Colonic mucosa (tissue), 4 donors: ENCODE data around the gene SAMD4A. TPM values are rescaled to one million over a fixed set of nuclear protein-coding genes. Genes with fewer than 3 reads are reported as not detected.

ENCODE experiments used
- DNase-seq: peaks from one replicate; pipeline ENCODE4 v3.0.0-alpha.2; 2020
- H3K27ac ChIP-seq: fragments of 200-600 bp; one replicate; pipeline ENCODE4 v1.8.0; 2021
- H3K27me3 ChIP-seq: fragments of 200-600 bp; one replicate; pipeline ENCODE4 v1.8.0; 2021
- H3K36me3 ChIP-seq: fragments of 200-600 bp; one replicate; pipeline ENCODE4 v1.8.0; 2021
- H3K4me1 ChIP-seq: fragments of 200-600 bp; one replicate; pipeline ENCODE4 v1.8.0; 2021; ENCODE audit warnings: mild to moderate bottlenecking
- H3K4me3 ChIP-seq: fragments of 200-600 bp; one replicate; pipeline ENCODE4 v1.8.0; 2021
- H3K9ac ChIP-seq, 2 donors: one replicate each; pipeline ENCODE4 v1.7.0; 2013; ENCODE audit warnings: control low read depth in 2 of 2, low read depth in 2 of 2, low read length in 2 of 2
- H3K9me3 ChIP-seq: fragments of 200-600 bp; one replicate; pipeline ENCODE4 v1.8.0; 2021
- intact Hi-C: fragments of 100-400 bp; cut with DNase I; formaldehyde crosslinking; loops from one replicate; pipeline ENCODE4 v1.14.1; 2022
- total RNA-seq, 2 donors: library from RNA; stranded (reverse); fragmentation: NEBNext Ultra II Directional in 1 of 2; extraction: Animal tissue kit (Norgen Biotek cat#: 25700) in 1 of 2; gene quantifications; one replicate each; pipeline ENCODE4 v1.2.1, GENCODE V29; 2021
- TF ChIP-seq, protein P1 (sequence below): fragments of 200-600 bp; IDR thresholded peaks from one replicate; pipeline ENCODE4 v1.8.0; 2022; ENCODE audit warnings: antibody characterized with exemption, mild to moderate bottlenecking
- donor health status: healthy.
- donor health status: DM: no; HTN: no; CAD: no.
- donor health status: DM: no; HTN: no; CAD: no.

SAMD4A gene
- total RNA-seq, 2 donors from 2014 or later, result 5.6 to 31.3 TPM

DNA sequence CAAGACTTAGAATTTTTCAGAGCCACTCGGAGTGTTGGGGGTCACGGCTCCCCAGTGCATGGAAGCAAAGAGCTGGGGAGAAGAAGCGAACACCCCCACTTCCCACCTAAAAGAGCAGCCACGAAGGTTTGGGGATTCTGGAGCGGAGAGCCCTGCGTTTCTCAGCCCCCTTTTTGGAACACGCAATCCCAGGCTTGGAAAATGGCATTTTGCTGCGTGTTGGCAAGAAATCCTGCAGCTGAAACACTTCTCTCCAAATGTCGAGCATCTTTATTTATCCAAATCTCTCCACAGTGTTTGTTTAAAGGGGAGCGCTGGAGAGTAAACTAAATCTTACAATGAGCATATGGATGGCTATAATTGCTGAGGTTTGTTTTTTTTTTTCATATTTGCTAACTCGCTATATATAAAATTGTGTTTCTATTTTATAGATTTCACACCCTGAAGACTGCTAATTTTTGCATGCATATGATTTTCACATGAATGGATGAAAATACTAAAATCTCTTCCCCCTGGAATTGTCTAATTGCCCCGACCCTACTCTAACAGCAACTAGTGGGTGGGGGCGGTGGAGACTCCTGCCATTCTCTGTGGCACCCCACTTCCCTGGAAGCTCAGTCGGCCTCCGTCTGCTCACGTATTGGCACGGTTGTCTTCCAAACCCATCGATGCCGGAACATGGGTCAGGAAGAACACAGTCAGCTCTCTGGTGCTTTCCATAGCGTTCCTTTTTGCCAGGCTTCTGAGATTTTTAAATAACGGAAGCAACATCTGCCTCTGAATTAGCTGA lies 215.2 kb downstream of the SAMD4A start:
- Histone ChIP-seq H3K9ac (no peak overlapping the region), H3K27me3 (no peaks in the 10 kb centered on the region), H3K4me3 (no peak overlapping the region), H3K4me1 (no peaks in the 10 kb centered on the region), H3K36me3 (no peaks in the 10 kb centered on the region), H3K9me3 (no peaks in the 10 kb centered on the region), H3K27ac (no peak overlapping the region)
- TF ChIP-seq, protein P1, sequence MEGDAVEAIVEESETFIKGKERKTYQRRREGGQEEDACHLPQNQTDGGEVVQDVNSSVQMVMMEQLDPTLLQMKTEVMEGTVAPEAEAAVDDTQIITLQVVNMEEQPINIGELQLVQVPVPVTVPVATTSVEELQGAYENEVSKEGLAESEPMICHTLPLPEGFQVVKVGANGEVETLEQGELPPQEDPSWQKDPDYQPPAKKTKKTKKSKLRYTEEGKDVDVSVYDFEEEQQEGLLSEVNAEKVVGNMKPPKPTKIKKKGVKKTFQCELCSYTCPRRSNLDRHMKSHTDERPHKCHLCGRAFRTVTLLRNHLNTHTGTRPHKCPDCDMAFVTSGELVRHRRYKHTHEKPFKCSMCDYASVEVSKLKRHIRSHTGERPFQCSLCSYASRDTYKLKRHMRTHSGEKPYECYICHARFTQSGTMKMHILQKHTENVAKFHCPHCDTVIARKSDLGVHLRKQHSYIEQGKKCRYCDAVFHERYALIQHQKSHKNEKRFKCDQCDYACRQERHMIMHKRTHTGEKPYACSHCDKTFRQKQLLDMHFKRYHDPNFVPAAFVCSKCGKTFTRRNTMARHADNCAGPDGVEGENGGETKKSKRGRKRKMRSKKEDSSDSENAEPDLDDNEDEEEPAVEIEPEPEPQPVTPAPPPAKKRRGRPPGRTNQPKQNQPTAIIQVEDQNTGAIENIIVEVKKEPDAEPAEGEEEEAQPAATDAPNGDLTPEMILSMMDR, result no peak
- intact Hi-C loops, result no loop called here
- DNase-seq, result no peak

DNA sequence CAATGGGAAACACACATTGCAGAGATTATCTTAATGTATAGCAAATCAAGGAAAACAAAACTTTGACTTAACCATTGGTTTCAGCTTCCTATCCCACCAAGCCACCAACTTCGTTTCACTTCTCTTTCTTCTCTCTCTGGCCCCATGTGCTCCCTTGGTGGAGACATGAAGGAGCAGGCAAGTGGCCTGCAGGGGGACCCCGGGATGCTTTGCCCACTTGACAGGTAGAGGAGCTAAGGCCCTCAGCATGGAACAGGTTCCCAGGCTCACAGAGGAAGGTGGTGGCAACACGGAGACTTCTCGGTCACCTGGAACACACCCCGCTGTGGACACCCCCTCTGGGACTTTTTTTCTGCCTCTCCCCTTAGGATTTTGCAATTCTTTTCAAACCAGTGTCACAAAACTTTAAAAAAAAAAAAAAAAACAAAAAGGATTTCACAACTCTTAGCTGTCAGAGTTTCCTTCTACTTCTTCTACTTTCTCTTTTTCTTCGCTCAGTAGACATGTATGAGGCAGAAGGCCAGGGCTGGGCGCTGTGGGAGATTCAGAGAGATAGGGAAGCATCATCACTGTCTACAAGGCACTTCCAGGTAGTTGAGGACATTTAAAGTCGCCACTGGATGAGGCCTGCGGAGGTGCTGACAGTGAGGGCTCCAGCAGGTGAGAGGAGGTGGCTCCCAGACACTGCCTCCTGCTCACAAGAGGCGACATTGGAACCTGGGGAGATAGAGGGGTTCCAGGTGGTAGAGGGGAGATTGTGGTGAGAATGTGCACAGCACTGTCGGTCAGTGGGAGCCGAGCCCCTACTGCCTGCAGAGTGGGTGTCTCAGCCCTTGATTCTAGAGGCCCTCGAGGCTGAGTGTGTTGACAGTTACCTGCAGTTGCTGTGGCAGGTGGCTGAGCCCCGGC lies 216.1 kb downstream of the SAMD4A start:
- H3K4me1 ChIP-seq, result no peaks in the 10 kb centered on the region

GRCh38 chr14:54783660-54784015 lies 216.7 kb downstream of the SAMD4A start:
- no peak for DNase-seq
- Histone ChIP-seq H3K4me1 (no peaks in the 10 kb centered on the region), H3K36me3 (no peaks in the 10 kb centered on the region), H3K27ac (no peak overlapping the region), H3K9ac (no peak overlapping the region), H3K4me3 (no peak overlapping the region), H3K27me3 (no peaks in the 10 kb centered on the region), H3K9me3 (no peaks in the 10 kb centered on the region)
- TF ChIP-seq, protein P1, result no peak
- intact Hi-C loops, result no loop called here

More for the DNA sequence above, 216.1 kb downstream of the SAMD4A start:
- Histone ChIP-seq H3K36me3 (no peaks in the 10 kb centered on the region), H3K4me3 (no peak overlapping the region), H3K9ac (no peak overlapping the region), H3K9me3 (no peaks in the 10 kb centered on the region), H3K27me3 (no peaks in the 10 kb centered on the region), H3K27ac (no peak overlapping the region)
- TF ChIP-seq, protein P1, result no peak
- DNase-seq, result no peak
- intact Hi-C loops, result no loop called here

GRCh38 chr14:54784060-54784459 lies 217.1 kb downstream of the SAMD4A start:
- no peak overlapping the region for H3K9ac ChIP-seq
- TF ChIP-seq, protein P1, result no peak
- H3K27me3 ChIP-seq, result no peaks in the 10 kb centered on the region
- H3K27ac ChIP-seq, result no peak overlapping the region
- intact Hi-C loops, result no loop called here
- H3K4me3 ChIP-seq, result no peak overlapping the region
- no peaks in the 10 kb centered on the region for H3K36me3 ChIP-seq
- H3K4me1 ChIP-seq, result no peaks in the 10 kb centered on the region
- no peaks in the 10 kb centered on the region for H3K9me3 ChIP-seq
- DNase-seq, result no peak

GRCh38 chr14:54784657-54785056 lies 217.7 kb downstream of the SAMD4A start:
- Histone ChIP-seq H3K36me3 (no peaks in the 10 kb centered on the region), H3K4me1 (no peaks in the 10 kb centered on the region), H3K27me3 (no peaks in the 10 kb centered on the region), H3K9ac (no peak overlapping the region), H3K9me3 (no peaks in the 10 kb centered on the region), H3K27ac (no peak overlapping the region), H3K4me3 (no peak overlapping the region)
- intact Hi-C loops, result no loop called here
- TF ChIP-seq, protein P1, result no peak
- no peak for DNase-seq
